Esophagus (tissue), 2 donors: ENCODE data around the gene TCHP. TPM values are rescaled to one million over a fixed set of nuclear protein-coding genes. Genes with fewer than 3 reads are reported as not detected.

Experiments used
- H3K27ac ChIP-seq, 2 donors: one replicate each; pipeline ENCODE4 v1.5.1; 2013; ENCODE audit warnings: low read depth in 2 of 2, mild to moderate bottlenecking in 2 of 2, inconsistent platforms in 1 of 2, low read length in 1 of 2, moderate library complexity in 1 of 2
- H3K27me3 ChIP-seq, 2 donors: one replicate each; pipeline ENCODE4 v1.6.1; 2013; ENCODE audit warnings: low read length in 2 of 2, control low read depth in 1 of 2, mild to moderate bottlenecking in 1 of 2; ENCODE audit not compliant: insufficient read depth in 2 of 2, control insufficient read depth in 1 of 2
- H3K36me3 ChIP-seq, 2 donors: one replicate each; pipeline ENCODE4 v1.6.1; 2013; ENCODE audit warnings: low read length in 1 of 2; ENCODE audit not compliant: control insufficient read depth in 2 of 2, insufficient read depth in 2 of 2
- H3K4me1 ChIP-seq, 2 donors: one replicate each; pipeline ENCODE4 v1.6.1; 2013; ENCODE audit warnings: low read length in 1 of 2; ENCODE audit not compliant: control insufficient read depth in 2 of 2, insufficient read depth in 2 of 2
- H3K4me3 ChIP-seq, 2 donors: one replicate each; pipeline ENCODE4 v1.5.1; 2013; ENCODE audit warnings: low read length in 2 of 2, mild to moderate bottlenecking in 2 of 2, low read depth in 1 of 2, moderate library complexity in 1 of 2
- H3K9me3 ChIP-seq, 2 donors: one replicate each; pipeline ENCODE4 v1.6.1; 2013; ENCODE audit warnings: mild to moderate bottlenecking in 2 of 2, low read depth in 1 of 2, low read length in 1 of 2, moderate library complexity in 1 of 2; ENCODE audit not compliant: control insufficient read depth in 2 of 2, insufficient read depth in 1 of 2
- WGBS, 2 donors: extraction: QIAGEN DNeasy Blood & Tissue Kit; methylation state at CpG; one replicate each; pipeline ENCODE4 v1.1.7; 2013; 5-methylcytosine and 5-hydroxymethylcytosine counted together
- polyA plus RNA-seq, 2 donors: library from polyadenylated mRNA; stranded (reverse); fragments of 200-250 nt; gene quantifications; one replicate each; pipeline ENCODE4 v1.2.3, GENCODE V29; 2013
- donor health status: healthy with polysubstance abuse.
- donor health status: Bipolar disorder and iron deficiency.

Gene TCHP
- polyA plus RNA-seq, 2 donors, result 14.1 to 17.4 TPM

GRCh38 chr12:109943811-109944210 lies 43.7 kb downstream of the TCHP start:
- H3K27me3 ChIP-seq, result no peaks in the 10 kb centered on the region
- H3K4me1 ChIP-seq, result no peaks in the 10 kb centered on the region
- 89 to 92% methylated on average over 7 of the region's 7 CpGs for WGBS, 2 donors
- H3K4me3 ChIP-seq, result no peak overlapping the region
- no peaks in the 10 kb centered on the region for H3K9me3 ChIP-seq
- peaks cover 6 to 15% of the 10 kb centered on the region in 2 donors for H3K36me3 ChIP-seq
- no peak overlapping the region for H3K27ac ChIP-seq

DNA sequence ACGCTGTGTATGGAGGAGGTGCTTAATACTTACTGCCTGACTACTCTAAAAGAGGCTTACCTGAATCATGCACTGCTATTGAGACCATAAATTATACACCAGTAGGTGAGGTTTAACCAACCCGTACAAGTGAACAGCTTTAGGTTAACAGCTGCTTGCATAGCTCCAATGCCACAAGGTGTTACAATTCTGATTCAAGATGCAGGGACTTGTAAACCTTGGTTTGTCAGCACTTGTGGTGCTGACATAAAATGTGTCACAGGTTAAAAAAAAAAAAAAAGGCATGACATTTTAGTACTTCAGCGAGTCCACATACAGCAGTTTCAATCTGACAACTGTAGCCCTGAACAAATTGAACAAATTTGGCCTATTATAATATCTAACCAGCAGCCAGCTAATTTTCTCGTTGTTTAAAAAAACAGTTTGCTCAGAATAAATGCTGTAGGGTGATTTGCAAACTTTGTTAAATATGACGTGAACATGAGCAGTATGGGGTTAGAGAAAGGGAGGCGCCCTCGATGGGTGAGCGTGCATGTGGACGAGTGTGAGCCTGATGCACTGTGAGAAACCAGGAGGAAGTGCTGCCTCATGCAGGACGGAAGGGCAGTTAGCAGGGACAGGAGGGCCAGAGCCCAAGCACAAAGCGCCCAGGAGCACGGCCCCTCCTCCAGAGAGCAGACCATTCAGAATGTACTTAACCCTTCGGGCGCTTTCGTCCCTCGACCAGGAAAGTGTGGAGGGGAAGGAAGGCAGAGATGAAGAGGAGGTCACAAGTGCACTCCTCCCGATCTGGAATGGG lies 44.7 kb downstream of the TCHP start:
- Histone ChIP-seq H3K4me1 (no peaks in the 10 kb centered on the region), H3K27ac (no peak overlapping the region), H3K9me3 (no peaks in the 10 kb centered on the region), H3K4me3 (no peak overlapping the region), H3K27me3 (no peaks in the 10 kb centered on the region), H3K36me3 (peaks cover 3 to 12% of the 10 kb centered on the region in 2 donors)
- 64 to 67% methylated on average over 17 of the region's 17 CpGs for WGBS, 2 donors

DNA sequence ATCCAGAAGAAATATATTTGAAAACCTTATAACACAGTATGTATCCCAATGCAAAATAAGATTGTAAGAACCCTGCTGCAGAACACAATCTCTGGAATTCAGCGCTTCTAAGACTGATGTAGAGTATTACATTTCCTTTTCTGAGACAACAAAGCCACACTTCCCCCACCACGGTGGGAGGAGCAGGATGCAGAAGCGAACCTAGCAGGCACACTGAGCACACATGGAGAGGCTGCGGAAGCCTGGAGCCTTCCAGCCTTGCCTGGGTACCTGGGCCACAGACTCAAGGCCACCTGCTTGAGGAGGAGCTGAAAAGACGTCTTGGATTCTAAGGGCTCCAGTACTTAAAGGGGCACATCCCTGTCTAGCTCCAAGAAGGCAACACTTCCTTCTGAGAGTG lies 46.4 kb downstream of the TCHP start:
- no peak overlapping the region for H3K27ac ChIP-seq
- 44 to 48% methylated on average over 5 of the region's 5 CpGs for WGBS, 2 donors
- H3K9me3 ChIP-seq, result no peaks in the 10 kb centered on the region
- no peaks in the 10 kb centered on the region for H3K4me1 ChIP-seq
- no peaks in the 10 kb centered on the region for H3K27me3 ChIP-seq
- peaks cover 3 to 12% of the 10 kb centered on the region in 2 donors for H3K36me3 ChIP-seq
- no peak overlapping the region for H3K4me3 ChIP-seq

- no peaks in the 10 kb centered on the region for H3K9me3 ChIP-seq
- no peaks in the 10 kb centered on the region for H3K27me3 ChIP-seq
- 91 to 94% methylated on average over 9 of the region's 9 CpGs for WGBS, 2 donors
- no peak overlapping the region for H3K4me3 ChIP-seq
- H3K27ac ChIP-seq, result peak overlapping the region; percentile 1 to 25
- H3K4me1 ChIP-seq, result no peaks in the 10 kb centered on the region
- H3K36me3 ChIP-seq, result peaks cover 3 to 16% of the 10 kb centered on the region in 2 donors
Measured at GRCh38 chr12:109946913-109947312, 46.8 kb downstream of the TCHP start.

GRCh38 chr12:109947521-109947920 lies 47.4 kb downstream of the TCHP start:
- H3K27me3 ChIP-seq, result no peaks in the 10 kb centered on the region
- peak overlapping the region in 1 of 2 donors; percentile 1 for H3K27ac ChIP-seq
- no peaks in the 10 kb centered on the region for H3K9me3 ChIP-seq
- no peaks in the 10 kb centered on the region for H3K4me1 ChIP-seq
- H3K4me3 ChIP-seq, result no peak overlapping the region
- 32 to 39% methylated on average over 3 of the region's 3 CpGs for WGBS, 2 donors
- peaks cover 5 to 21% of the 10 kb centered on the region in 2 donors for H3K36me3 ChIP-seq

DNA sequence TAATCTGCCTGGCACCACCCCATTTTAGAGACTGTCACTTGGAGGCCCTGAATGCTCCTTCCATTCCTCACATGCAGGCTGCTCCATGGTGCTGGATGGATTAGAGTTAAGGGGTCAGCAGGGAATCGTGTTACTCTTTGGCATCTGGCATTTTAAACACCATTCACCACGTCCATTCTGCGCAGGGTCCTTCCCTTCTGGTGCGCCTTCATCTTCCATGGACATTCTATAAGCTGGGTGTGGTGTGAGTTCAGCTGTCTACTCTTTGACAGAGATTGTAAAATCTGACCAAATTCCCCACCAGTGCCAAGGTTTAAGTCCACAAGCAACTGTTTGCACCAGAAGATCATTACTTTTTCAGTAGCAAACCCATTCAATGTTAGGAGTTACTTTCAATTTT lies 48.3 kb downstream of the TCHP start:
- H3K36me3 ChIP-seq, result peaks cover 10 to 26% of the 10 kb centered on the region in 2 donors
- no peak overlapping the region for H3K4me3 ChIP-seq
- H3K4me1 ChIP-seq, result peaks cover 0 to 3% of the 10 kb centered on the region in 2 donors
- no peaks in the 10 kb centered on the region for H3K9me3 ChIP-seq
- 64 to 70% methylated on average over 4 of the region's 4 CpGs for WGBS, 2 donors
- peak overlapping the region in 1 of 2 donors; percentile 42 for H3K27ac ChIP-seq
- H3K27me3 ChIP-seq, result no peaks in the 10 kb centered on the region

DNA sequence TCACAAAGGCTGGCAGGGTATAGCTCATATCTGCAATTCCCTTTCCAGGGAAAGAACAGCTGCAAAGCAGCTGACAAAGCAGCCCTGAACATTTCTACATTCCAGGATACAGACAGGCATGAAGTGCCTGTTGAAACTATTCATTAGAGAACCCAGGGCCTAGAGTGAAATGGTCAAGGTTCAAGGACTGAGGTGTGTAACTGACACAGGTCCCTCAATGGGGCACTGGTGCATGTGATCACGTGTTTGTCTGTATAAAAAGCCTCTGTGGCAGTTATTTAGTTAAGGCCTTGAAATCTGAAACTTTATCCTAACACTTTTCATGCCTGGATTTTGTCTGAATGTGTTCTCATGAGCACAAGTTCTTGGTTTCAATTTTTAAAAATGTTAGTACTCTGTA lies 49.0 kb downstream of the TCHP start:
- Histone ChIP-seq H3K4me3 (no peak overlapping the region), H3K27me3 (no peaks in the 10 kb centered on the region), H3K36me3 (peaks cover 10 to 26% of the 10 kb centered on the region in 2 donors), H3K27ac (peak overlapping the region in 1 of 2 donors; percentile 34), H3K4me1 (peaks cover 0 to 3% of the 10 kb centered on the region in 2 donors), H3K9me3 (no peaks in the 10 kb centered on the region)
- WGBS, 2 donors, result 38 to 44% methylated on average over 1 of the region's 1 CpG

GRCh38 chr12:109950625-109951024 lies 50.6 kb downstream of the TCHP start:
- Histone ChIP-seq H3K36me3 (peaks cover 7 to 20% of the 10 kb centered on the region in 2 donors), H3K4me3 (no peak overlapping the region), H3K4me1 (peaks cover 0 to 3% of the 10 kb centered on the region in 2 donors), H3K27ac (no peak overlapping the region), H3K27me3 (no peaks in the 10 kb centered on the region), H3K9me3 (no peaks in the 10 kb centered on the region)

DNA sequence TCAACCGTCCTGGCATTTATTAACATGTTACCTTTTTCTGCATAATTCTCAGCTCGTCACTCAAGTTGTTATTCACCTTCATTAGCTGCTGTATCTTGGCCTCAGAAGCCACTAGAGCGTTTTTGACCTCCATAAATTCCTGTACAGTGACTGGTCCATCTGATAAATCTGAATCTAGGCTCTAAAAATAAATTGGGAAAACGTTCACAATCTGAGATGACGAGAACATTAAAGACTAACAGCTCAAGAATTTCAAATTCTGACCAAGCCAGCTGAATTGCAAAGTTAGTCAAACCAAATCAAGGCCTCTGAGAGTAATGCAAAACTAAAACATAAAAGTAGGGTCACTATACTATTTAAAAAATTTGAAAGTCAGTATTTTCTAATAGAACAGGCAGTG lies 51.1 kb downstream of the TCHP start:
- H3K4me3 ChIP-seq, result no peak overlapping the region
- WGBS, 2 donors, result 60 to 71% methylated on average over 5 of the region's 5 CpGs
- H3K36me3 ChIP-seq, result peaks cover 7 to 20% of the 10 kb centered on the region in 2 donors
- H3K4me1 ChIP-seq, result peaks cover 0 to 3% of the 10 kb centered on the region in 2 donors
- H3K27ac ChIP-seq, result no peak overlapping the region
- H3K27me3 ChIP-seq, result no peaks in the 10 kb centered on the region
- H3K9me3 ChIP-seq, result no peaks in the 10 kb centered on the region

- 69 to 83% methylated on average over 7 of the region's 7 CpGs for WGBS, 2 donors
- H3K36me3 ChIP-seq, result peaks cover 7 to 18% of the 10 kb centered on the region in 2 donors
- peak overlapping the region in 1 of 2 donors; percentile 51 for H3K27ac ChIP-seq
- H3K4me3 ChIP-seq, result no peak overlapping the region
- peaks cover 0 to 3% of the 10 kb centered on the region in 2 donors for H3K4me1 ChIP-seq
- no peaks in the 10 kb centered on the region for H3K27me3 ChIP-seq
- no peaks in the 10 kb centered on the region for H3K9me3 ChIP-seq
Measured at GRCh38 chr12:109951751-109952150, 51.7 kb downstream of the TCHP start.
